ENCODE data around the gene DDX11.
A peak's percentile ranks its signal among the peaks of the same experiment; 100 is the strongest.
"Not testable (repeated sequence)": the region's sequence is repeated elsewhere in the genome, so short reads cannot be mapped to it uniquely, and the experiment has no call there.

Gene DDX11

DNA sequence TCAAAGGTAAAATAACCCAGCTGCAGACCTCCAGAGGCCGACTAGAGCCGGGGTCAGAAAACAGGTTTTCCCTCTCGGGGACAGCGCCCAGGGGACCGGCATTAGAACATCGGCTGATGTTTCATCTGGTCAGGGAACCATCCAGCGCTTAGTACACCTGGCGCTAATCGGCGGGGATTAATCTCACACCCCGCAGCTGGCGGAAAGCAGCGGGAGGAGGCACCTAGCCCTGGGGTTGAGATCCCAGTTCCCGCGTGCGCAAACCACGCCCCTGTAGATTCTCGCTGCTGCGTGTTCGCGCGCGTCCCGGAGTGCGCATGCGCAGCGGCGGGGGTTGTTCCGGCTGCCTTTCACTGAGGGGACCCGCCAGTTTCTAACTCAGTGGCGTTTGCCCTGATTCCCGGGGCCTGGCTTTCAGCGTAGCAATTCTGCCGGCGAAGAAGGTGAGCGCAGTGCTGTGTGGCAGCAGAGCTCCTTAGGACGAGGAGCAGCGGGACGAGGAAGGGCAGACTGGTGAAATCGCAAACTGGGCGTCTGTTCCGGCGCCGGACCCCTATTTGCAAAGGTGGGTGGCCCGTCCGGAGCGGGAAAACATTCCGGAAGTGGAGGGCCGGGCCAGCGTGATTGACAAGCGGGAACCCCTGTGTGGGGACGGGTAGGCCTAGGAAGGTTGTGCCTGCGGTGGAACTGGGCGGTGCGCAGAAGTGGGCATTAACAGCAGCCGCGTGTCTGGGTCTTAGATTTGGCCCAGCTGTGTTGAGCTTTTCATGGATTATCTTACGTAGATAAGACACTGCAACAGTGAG is at the start of gene DDX11:
TSS of gene DDX11 (plus strand) at position 334 of the 806 bp plus-strand sequence. CDS start 4,534 bp downstream, outside the sequence.
- DNase-seq (ENCODE audit: low spot score), result peak; percentile 95

DNA sequence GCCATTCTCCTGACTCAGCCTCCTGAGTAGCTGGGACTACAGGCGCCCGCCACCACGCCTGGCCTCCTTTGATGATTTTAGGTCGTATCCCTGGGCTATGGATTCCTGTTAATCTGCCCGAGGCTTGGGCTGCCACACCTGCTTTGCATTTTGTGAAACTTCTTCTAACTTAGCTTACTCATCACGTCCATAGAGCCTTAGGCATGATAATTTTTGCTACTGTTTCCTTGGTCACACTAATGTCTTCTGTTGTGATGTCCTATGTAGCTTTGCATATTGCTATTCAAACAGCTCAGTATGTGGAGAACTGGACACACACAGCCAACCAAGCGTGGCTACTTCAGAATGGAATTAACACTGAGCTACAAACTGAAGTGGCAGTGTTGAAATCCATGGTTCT is 47.5 kb upstream of the DDX11 start:
- DNase-seq (ENCODE audit: low spot score), result no peak

DNA sequence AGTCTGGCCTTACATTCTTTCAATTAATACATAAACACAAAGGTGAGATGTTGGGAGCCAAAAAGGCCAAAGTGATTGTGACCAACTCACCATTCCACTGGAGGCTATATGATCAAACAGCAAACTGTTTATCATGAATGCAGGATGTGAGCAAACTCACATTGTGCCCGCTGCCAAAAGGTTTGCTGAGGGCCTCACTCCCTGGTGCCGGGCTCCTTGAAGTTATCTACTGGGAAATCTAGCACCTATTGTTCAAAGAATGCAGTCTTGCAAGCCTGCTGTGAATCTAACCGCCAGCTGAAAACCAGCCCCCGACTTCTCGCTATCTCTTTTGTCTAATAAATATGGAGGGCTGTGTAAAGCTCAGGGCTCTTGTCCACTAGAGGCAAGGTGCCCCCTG is 46.7 kb upstream of the DDX11 start:
- not testable (repeated sequence) for DNase-seq (ENCODE audit: low spot score)

DNA sequence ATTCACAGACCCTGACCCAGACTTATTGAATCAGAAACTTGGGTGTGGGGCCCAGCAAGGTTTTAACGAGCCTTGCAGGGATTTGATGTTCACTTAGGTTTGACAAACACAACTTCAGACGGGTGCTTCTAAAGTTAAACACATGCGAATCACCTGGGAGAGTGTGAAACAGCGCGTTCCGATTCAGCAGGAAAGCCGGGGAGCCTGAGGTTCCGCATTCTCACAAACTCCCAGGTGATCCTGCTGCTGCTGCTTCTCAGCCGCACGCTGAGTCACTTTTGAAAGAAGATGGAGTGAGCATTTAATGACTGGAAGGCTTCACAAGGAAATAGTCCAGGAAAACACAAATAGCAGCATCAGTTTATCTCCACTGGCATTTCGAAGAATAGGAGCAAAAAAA is 44.2 kb upstream of the DDX11 start:
- no peak for DNase-seq (ENCODE audit: low spot score)

DNA sequence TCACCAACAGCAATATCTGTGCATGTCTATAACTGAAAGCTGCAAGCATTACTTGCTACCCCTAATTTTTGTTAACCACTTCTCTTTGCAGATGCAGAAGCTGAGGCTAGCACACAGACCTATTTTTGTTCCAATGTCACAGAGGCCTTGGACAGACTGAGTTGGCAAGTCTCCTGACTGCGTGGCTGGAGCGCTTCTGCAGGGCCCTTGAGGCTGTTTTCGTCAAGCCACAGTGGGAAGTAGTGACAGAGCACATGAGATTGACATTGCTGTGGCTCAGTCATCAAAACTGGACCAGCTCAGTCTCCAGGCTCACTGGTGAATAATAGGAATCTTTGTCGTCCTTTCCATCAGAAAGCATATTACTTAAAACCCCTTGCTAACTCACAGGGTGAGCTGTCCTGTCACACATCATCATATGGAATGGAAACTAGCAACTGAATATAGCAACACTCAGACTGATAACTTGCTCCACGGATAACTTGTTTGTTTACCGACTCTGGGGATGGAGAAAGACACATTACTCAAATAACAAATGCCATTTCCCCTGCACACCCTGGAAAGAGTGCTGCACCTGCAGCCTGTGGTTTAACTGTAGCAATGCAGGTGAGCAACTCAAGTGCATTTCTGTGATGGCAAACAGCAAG is 43.6 kb upstream of the DDX11 start:
- no peak for DNase-seq (ENCODE audit: low spot score)

DNA sequence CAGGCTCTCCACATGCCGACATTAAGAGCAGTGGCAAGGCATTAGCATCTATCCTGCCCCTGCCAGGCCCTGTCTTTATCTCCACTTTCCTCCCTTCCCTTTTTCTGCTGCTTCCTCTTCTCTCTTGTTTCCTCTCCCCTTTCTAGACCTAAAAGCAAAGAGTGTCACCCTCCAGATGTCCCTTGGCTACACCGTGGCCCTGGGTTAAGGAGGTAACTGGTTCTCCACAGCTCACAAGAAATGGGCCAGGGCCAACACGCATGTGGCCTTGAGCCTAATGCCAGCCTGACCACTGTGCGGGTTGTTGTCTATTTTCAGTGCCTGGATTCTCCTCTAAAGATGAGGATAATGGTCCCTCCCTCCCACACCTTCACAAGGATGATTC is 41.7 kb upstream of the DDX11 start:
- DNase-seq (ENCODE audit: low spot score), result no peak

DNA sequence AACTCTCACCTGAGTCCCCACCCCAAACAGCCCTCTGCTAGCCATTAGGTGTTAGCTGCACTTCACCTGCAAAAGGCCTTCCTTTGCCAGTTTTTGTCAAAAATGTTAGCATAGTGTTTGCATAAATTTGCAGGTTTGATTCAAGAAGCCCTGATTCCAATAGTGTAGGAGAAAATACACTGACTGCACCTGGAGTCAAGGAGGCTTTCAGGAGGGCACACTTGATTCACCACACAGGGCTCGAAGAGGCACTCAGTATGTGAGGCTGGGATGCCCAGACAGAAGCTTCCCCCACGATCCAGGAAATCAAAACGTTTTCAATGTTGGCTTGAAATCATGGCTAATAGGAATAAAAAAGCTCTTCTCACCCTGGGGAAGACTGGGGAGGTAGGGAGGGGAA is 40.5 kb upstream of the DDX11 start:
- no peak for DNase-seq (ENCODE audit: low spot score)

DNA sequence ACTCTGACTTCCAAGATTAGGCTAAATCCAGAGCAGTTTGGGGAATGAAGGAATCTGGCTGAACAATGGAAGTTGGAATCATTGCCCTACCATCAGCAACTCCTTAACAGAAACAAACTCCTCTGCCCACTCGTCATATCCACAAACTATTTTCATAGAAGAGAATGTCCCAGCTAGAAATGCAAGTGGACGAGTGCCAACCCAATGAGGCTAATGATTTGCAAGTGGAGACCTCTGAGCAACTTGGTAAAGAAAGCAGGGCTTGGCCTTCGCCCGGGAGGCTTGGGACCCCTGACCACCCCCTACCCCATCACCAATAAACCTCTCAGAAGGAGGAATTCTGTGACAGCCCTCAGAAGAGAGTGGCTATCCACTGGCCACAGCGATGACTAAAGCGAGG is 40.0 kb upstream of the DDX11 start:
- DNase-seq (ENCODE audit: low spot score), result no peak

DNA sequence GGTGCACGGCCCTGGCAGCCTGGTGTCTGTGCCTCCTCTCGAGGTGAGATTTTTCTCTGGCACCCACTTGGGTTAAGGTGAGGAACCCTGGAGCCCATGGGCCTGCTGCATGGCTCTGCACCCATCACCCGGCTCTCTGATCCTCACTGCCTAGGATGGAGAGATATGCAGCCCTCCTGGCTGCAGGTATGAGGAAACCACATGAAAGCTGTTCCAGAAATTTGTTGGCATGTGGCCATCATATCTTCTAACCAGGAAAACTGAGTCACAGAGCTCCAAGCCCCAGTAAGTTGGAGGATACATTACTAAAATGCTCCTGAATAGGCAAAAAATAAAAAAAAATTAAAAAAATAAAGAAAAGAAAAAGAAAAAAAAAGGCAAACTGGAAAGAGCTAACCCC is 39.3 kb upstream of the DDX11 start:
- no peak for DNase-seq (ENCODE audit: low spot score)

DNA sequence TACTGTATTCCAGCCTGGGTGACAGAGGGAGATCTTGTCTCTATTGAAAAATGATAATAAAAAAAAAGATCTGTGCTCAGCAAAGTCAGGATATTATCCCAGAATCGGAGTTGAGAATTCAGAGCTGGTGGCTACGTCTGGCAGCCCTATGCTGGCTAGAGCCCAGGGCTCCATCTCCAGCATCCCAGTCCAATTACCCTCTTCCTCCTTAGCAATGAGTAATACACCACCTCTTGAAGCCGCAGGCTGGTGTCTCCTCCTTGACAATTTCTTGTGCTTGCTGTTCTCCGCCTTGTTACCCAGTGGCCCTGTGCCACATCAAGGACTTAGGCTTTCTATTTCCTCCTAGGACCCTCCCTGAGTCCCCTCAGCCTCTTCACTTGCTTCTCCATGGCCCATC is 38.4 kb upstream of the DDX11 start:
- DNase-seq (ENCODE audit: low spot score), result no peak

DNA sequence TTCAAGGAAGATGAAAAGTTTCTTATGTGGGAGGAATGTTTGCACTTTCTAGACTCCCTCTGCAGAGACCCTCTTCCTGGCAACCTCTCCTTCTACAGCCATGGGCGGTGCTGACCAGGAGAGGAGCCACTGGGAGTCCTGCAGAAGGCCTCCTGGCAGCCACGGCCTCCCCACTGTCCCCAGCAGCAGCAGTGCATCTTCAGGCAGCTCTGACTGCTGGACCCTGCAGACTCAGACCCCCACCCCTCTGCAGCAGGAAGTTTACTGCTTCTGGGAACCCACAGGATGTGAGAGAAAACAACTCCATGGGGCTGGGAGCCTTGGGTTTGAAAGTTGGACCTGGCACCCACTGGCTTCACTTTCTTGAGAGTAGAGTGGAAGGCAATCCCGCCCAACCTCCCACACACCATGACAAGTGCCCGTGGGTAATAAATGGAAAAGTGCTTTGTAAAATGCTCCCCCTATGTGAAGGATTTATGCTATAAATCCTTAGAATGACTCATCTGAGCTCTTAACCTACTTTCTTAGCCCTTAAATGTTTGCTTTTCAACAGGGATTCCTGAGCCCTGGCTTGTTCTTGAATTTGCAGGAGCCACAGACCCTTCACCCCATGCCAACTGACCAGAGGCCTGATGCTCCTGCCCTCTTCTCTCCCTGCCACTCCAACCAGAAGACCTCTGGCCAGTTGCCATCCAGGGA is 37.5 kb upstream of the DDX11 start:
- no peak for DNase-seq (ENCODE audit: low spot score)

DNA sequence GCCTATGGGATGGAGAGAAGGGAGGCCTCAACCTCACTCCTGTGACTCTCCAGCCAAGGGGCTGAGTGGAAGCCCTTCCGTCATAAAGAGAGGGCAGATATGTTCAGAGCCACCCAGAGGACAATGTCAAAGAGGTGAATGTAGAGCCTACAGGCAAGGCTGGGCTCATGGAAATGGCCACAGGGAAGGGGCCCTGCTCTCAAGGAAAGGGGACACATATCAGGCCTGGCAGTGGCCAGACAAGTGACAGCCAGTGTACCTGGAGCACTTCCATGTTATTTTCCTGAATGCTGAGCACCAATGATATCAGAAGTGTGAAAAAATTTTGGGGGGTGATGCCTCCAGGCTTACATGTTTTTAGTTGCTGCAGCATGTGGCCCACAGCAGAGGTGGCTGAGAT is 36.6 kb upstream of the DDX11 start:
- DNase-seq (ENCODE audit: low spot score), result no peak

DNA sequence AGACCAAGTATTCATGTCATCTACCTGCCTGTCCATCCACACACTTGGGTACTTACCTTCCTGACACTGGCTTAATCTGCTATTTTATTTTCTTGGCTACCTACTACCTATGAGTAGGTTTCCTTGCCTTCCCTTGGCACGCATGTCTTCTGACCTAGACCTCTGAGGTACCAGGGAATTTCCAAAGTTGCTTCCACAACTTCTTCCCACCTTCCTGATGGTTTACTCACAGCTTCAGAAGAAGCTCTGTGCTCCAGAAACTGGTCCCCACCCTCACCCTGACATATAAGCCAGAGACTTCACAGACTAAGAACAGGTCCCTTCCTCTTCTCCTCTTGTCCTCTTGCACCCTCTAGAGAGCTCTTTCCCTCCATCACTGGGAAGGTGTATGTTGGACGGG is 35.7 kb upstream of the DDX11 start:
- no peak for DNase-seq (ENCODE audit: low spot score)

DNA sequence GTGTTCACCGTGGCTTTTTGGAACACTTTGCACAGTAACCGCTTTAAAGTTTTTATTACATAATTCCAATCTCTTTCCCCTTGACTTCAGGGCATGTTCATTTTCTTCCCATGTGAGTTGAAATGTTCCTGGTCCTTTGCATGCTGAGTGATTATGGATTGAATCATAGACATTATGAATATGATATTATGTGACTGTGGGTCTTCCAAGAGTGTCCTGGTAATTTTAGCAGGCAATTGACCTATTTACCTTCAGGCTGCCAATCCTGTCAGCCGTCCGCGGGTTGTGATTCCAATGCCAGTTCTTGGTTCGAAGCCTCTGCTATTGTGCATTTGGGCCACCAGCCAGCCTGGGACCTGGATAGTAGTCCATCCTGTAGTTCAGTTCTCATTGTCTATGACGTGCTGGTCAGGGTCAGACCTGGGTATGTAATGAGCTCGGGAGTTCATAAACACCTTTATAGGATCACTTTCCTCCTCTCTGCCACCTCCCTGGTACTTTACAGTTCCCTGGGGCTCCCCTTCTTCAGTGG is 32.6 kb upstream of the DDX11 start:
- DNase-seq (ENCODE audit: low spot score), result no peak

DNA sequence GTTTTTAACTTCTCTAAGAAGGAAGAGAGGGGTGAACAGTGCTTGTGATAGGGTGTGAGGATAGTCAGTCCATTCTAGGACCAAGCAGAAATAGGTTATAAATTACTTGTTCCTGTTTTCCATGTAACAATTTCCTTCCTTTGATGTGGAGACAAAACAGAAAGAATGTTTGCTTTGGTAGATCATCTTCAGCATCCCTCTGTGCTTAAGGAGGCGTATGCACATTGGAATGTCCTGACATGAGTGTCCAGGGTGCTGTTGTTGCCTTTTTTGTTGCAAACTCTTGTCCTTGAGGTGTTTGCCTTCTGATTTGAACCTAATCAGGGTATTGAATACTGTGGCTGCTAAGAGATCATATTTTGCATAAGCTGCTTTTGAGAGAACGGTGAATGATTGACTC is 23.5 kb upstream of the DDX11 start:
- DNase-seq (ENCODE audit: low spot score), result not testable (repeated sequence)

DNA sequence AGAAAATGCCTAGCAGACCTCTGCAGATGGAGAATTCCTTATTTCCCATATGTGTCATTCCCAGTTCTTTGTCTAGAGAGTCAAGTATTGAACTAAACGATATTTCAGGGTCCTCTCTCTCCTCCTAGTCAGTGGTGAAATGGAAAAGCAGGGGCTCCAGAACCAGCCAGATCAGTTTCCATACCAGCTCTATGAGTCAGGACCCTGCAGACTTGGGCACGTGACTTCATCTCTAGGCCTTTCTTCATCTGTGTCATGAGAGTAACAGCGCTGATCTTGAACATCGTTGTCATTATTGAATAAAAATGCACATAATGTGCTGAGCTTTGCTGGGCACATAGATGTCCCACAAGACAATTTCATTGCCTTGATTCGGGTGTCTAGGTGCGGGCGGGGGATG is 23.1 kb upstream of the DDX11 start:
- not testable (repeated sequence) for DNase-seq (ENCODE audit: low spot score)

DNA sequence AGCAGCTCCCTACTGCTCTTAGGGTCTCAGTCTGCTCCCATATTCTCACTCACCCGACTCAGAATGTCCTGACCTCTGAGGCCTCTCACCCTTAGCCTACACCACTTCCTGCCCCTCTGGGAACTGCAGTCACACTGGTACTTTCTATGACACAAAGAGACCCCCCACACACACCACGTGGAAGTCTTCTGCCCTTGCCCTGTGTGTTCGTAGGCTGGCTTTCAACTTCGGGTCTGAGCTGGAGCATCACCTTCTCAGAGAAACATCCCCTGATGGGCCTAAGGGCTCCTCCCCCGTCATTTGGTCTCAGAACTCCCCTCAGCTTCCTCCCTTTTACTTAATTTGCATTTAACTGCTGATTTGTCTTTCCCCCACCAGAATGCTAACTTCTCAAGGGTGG is 22.0 kb upstream of the DDX11 start:
- DNase-seq (ENCODE audit: low spot score), result not testable (repeated sequence)

DNA sequence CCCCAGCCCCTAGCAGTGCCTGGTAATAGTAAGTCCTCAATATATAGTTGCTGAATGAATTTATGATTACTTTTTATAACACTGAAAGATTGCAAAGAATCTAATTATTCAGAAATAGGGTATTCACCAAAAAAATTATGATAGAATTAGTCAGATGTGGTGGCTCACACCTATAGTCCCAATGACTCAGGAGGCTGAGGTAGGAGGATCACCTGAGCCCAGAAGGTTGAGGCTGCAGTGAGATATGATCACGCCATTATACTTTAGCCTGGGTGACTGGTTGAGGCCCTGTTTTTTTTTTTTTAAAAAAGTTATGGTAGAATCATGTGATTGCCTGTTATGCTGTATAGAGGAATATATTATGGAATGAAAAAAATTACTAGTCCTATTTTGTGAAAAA is 21.5 kb upstream of the DDX11 start:
- not testable (repeated sequence) for DNase-seq (ENCODE audit: low spot score)

DNA sequence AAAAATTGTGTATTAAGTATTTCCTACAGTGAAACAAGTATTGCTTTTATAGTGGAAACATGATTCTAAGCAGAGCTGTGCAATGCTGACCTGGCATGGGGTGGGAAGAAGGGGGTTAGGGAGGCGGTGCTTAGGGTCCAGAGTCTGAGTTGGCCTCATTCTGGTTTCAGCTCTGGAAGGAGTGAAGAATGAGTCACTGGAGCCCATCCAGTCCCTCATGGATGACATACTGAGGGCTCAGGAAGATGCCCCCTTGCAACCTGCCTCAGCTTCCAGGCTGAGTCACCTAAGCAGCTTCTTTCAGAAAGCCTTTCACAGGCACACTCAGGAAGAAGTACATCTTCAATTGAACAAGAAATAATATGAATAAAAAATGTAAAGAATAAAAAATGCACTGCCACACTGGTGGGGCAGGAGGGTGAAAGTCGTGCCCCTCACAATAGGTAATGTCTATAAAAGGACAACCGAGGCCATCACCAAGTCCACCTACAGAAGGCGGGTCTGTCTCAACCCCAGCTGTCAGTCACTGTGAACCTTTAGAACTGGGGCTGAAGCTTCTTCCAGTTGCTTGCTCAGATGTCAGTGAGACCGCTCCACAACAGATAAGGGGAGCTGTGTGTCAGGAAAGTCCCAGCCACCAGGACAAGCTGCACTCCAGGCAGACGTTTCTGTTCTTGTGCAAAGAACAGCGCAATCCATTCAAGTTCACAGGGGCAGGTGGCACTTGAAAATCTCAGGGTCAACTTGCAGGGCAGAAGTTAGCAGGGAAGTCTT is 20.8 kb upstream of the DDX11 start:
- DNase-seq (ENCODE audit: low spot score), result not testable (repeated sequence)

DNA sequence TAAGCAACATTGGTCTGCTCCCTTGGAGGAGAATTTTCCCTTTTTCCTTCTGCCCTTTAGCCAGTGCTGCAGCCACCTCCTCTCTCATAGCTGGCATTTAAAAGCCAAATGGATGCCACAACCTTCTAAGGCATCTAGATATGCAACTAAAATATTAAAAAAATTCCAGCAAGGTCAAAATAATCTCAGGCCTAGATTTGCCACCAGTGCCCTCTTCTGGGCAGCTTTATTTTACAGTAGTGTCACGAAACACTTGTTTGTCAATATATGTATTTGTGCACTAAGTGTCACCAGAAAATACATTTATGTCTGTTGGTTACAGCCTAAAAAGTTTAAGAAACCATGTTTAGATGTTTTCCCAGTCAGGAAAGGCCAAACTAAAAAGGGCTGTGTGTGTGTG is 19.7 kb upstream of the DDX11 start:
- not testable (repeated sequence) for DNase-seq (ENCODE audit: low spot score)

DNA sequence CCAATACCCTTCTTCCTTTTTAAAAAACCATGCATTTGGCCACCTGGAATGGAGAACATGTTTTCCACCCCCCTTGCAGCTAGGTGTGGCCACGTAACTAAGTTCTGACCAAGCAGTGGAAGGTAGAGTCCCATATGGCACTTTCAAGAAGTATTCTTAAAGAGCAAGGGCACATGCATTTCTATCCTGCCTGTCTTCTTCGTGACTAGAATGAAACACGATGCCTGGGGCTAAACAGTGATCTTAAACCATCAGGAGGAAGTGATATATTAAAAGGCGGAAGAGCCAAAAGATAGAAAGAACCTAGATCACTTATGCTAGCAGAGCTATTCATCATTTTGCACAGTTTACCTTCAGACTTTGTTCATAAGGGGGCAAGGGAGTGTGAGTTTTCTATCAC is 16.0 kb upstream of the DDX11 start:
- DNase-seq (ENCODE audit: low spot score), result no peak

DNA sequence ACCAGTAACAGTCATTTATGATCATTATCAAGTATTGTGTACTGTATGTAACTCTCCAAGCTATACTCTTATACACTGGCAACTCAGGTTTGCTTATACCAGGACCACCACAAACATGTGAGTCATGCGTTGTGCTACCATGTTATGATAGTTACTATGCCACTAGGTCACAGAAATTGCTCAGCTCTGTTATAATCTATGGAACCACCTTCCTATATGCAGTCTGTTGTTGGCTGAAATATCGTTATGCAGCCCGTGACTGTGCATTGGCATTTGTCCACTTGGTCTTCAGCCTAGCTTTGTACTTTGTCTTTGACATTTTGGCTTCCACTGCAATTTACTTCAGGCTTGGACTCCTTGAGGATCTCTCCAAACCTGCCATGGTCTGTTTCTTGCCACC is 7.5 kb upstream of the DDX11 start:
- not testable (repeated sequence) for DNase-seq (ENCODE audit: low spot score)

Data from CD4-positive, alpha-beta T cell treated with Interleukin-2 at 100 ng/mL for 4 hours (primary cell).